GM18870 (cell line): ENCODE data around the gene RANBP10.
"Not testable (repeated sequence)": the region's sequence is repeated elsewhere in the genome, so short reads cannot be mapped to it uniquely, and the experiment has no call there.

Experiments
- ATAC-seq: cut with Tn5 transposase; IDR thresholded peaks from one replicate; pipeline ENCODE4 v1.9.1; 2021; ENCODE audit warnings: moderate library complexity; ENCODE audit not compliant: unreplicated experiment

RANBP10 gene

DNA sequence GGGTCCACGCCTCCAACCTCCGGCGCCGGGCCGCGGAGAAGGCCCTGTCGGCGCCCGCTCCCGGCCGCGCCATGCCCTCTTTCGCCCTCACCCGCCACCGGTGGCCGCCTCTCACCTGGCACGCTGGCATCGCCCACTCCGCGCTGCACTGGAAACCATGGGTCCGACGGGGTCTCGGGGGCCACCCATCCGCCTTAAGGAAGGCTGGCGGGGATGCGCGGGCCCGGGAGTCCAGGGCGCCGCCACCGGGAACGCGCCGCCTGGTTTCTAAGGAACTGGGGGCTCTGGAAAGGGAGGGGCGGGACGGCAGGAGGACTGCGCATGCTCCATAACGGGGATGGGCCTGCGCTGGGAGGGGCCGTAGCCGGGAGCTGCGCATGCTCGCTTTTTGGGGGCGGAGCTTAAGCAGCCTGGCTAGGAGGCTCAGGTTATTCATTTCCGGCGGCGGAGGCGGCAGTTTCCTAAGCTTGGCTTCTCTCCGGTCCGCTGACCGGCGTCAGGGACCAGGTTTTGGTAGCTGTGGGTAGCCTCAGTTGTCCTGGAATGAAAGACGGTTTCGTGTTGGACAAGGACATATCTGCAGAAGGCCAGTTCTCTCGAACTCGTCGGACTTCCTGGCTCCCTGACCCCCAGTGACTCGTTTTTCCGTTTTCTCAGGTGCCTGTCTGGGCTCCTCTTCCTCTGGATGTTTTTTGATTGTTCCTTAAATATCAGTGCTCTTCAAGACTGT, 87.1 kb downstream of the RANBP10 start, which contains the start of gene GFOD2:
Gene GFOD2, minus strand, starts transcription at position 269 of the 730 bp plus-strand sequence. CDS start 33,601 bp downstream, outside the sequence.
- ATAC-seq = peak; percentile 75

DNA sequence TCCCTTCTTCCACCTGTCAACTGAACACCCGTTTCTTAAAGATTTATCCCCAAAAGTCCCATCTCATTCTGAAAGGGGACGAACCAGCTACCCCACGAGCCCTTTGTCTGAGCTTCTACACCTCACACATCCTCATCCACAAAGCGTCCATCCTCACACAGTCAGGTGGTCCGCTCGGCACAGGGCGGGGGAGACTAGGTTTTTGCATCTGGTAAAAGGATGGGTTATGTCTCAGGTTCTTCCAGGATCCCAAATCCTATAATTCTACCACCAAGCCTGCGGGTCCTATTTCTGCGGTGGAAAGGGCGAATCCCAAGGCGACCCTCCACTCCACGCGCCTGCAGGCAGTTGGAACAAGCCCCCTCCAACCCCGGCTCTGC, 87.7 kb downstream of the RANBP10 start:
- no peak for ATAC-seq

DNA sequence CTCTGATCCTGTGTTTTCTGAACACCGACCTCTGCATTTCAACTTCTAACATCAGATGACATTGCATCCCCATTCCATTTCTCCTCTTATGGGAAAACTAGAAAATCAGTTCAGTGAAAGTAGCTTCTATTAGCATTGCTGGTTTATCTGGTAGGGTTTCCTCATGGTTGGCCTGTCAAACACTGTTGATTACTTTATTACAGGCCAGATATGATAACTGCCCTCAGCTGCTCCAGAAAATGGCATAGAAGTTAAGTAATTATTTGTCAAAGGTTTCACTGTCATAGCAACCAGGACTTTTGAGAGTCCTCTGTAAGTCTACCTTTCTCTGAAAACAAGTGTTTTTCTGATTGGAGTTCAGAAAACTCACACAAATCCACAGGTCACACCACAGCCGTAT, 90.3 kb downstream of the RANBP10 start:
- ATAC-seq = no peak

DNA sequence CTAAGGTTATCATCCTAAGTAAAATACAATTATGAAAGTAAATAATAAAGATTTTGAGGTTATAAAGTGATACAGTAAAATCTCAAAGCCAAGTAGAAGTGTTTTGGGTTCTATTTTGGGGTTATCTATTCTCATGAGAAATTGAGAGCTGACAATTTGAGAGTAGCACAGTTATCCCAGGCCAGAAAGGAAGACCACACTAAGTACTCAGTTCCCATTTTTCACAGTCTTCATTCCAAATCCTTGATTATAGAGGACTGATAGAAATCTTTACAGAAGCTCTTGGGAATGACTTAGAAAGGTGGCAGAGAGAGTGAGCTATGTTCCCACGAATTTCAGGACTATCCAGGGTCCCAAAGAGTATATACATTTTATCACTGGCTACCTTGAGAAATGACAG, 91.8 kb downstream of the RANBP10 start:
- no peak for ATAC-seq

DNA sequence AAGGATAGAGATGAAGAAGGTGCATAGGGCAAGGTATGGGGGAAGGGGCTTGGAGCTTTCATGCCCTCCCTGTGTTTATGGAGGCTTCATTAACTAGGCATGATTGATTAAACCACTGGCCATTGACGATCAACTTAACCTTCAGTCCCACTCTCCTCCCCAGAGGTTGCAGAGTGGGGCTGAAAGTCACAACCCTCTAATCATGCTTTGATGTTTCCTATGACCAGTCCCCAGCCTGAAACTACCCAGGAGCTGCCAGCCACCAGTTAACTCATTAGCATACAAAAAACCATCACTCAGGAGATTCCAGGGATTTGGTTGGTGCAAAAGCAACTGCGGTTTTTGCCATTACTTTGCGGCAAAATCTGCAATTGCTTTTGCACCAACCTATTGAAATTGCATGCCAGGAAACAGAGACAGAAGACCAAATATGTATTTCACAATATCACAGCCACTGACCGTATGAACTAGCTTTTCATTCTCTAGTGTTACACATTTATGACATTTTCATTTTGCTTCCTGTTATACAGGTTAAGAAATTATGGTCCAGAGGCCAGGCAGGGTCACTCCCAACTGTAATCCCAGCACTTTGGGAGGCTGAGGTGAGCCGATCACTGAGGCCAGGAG, 92.6 kb downstream of the RANBP10 start:
- ATAC-seq = no peak

DNA sequence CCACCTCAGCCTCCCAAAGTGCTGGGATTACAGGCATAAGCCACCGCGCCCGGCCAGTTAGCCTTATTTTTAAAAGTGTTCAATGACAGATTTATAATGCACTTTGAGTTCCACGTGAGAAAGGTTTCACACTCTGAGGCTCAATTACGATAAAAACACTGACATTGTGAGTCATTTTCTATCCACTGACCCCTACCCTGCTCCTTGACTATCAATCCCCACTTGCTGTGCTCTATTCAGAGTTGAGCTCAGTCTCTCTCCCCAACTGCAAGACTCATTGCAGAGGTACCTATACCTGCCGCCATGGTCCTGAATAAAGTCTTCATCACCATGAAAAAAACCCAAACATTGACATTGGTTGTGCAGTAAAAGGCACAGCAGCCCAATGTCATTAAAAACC, 95.8 kb downstream of the RANBP10 start:
- no peak for ATAC-seq

DNA sequence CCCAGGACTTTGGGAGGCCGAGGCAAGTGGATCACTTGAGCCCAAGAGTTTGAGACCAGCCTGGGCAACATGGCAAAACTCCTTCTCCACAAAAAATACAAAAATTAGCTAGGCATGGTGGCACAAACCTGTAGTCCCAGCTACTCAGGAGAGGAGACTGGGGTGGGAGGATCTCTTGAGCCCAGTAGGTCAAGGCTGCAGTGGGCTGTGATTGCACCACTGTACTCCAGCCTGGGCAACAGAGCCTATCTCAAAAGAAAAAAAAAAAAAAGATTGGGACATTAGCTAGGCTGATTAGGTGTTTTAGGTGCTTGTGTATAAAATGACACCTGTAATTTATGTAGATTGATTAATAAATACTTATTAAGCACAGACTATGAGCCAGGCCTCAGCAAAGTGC, 97.3 kb downstream of the RANBP10 start:
- no peak for ATAC-seq

DNA sequence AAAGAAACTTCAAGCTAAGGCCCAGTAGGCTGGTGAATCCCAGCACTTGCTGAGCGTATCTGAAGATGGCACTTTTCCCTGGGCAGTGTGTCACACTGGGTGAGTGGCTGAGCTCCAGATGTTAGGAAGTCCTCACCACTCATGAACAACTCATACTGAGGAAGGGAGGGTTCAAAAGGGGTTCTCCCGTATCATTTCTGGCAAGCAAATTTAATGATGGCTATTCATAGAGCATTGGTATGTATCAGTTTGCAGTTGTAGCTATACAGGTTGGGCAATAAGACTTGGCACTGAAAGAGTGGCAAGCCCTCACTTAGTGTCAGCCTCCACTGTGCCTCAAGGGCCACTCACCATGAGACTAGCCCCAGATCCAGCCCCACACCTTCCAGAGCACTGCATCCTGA, 98.0 kb downstream of the RANBP10 start:
- no peak for ATAC-seq

DNA sequence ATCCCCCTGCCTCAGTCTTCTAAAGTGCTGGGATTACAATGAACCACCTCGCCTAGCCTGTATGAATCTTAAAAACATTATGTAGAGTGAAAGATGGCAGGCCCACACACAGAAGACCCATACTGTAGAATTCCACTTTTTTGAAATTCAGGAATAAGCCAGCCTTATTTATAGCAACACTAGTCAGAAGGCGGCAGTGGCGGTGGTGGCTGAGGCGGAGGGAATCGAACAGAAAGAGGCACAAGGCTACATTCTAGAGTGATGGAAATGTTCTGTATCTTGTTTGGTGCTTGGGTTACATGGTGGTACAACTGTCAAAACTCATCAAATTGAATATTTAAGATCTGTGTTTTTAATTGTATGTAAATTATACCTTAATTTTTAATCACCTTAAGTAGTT, 98.6 kb downstream of the RANBP10 start:
- no peak for ATAC-seq

DNA sequence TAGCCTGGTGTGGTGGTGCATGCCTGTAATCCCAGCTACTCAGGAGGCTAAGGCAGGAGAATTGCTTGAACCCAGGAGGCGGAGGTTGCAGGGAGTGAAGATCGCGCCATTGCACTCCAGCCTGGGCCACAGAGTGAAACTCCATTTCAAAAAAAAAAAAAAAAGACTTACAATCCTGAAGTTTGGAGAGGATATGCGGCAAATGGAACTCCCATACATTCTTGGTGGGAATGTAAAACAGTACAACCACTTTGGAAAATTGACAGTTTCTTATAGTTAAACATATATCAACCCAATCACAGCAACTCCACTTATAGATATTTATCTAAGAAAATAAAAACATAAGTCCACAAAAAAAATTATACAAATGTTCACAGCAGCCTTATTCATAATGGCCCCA, 99.2 kb downstream of the RANBP10 start:
- no peak for ATAC-seq

DNA sequence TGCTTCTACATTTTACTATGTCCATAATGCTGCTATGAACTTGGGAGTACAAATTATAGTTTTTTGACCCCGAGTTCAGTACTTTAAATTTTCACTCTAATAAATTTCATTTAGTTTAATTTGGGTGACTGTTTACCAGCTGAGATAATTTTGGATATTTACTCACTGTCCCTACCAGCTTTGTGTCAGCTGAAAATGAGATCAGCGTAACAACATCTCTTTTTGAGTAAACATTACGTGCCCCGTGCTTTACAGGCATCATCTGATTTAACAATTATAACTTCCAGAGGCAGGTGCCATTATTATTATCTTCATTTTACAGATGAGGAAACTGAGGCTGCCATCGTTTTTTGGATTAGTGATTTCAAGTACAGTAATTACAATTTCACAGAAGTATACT, 102.2 kb downstream of the RANBP10 start:
- no peak for ATAC-seq

DNA sequence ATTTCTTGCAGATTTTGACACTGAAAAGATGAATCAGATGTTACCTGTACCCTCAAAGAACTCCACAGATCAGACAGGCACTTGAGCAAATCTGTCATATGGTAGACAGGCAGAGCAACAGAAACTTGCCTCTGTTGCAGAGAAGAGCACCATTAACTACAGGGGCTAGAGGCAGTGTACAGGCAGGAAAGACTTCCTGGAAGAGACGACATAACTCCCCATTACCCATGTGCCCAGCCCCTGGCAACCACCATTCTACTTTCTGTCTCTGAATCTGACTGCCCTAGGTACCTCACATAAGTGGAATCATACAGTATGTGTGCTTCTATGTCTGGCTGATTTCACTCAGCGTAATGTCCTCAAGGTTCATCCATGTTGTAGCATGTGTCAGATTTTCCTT, 102.7 kb downstream of the RANBP10 start:
- ATAC-seq = no peak

DNA sequence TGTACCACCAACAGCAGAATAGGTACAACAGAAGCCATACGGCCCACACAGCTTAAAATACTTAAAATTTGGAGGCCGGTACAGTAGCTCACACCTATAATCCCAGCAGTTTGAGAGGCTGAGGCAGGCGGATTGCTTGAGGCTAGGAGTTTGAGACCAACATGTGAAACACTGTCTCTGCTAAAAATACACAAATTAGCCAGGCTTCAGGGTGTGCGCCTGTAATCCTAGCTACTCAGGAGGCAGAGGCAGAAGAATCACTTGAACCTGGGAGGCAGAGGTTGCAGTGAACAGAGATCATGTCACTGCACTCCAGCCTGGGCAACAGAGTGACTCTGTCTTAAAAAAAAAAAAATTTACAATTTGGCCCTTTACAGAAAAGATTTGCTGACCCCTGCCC, 104.2 kb downstream of the RANBP10 start:
- no peak for ATAC-seq

DNA sequence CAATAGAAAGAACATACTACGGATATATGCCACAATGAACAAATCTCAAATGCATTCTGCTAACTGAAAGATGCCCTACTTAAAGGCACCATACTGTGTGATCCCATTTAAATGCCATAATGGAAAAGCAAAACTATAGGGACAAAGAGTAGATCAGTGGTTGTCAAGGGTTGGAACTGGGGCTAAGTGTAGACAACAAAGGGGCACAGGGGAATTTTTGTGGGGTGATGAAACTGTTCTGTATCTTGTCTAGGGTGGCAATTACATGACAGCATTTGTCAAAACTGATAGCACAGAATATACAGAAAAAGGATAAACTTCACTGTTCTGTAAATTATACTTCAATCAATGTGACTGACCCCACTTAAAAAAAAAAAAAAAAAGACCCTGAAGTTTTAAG, 104.9 kb downstream of the RANBP10 start:
- ATAC-seq = no peak

DNA sequence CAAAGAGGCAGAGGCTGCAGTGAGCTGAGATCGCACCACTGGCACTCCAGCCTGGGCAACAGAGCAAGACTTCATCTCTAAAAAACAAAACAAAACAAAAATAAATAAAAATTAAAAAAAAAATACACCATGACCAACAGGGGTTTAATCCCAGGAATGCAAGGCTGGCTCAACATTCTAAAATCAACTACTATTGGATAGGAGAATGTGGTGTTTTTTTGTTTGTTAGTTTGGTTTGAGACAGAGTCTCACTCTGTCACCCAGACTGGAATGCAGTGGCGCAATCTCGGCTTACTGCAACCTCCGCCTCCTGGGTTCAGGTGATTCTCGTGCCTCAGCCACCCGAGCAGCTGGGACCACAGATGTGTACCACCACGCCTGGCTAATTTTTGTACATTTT, 107.1 kb downstream of the RANBP10 start:
- ATAC-seq = no peak

DNA sequence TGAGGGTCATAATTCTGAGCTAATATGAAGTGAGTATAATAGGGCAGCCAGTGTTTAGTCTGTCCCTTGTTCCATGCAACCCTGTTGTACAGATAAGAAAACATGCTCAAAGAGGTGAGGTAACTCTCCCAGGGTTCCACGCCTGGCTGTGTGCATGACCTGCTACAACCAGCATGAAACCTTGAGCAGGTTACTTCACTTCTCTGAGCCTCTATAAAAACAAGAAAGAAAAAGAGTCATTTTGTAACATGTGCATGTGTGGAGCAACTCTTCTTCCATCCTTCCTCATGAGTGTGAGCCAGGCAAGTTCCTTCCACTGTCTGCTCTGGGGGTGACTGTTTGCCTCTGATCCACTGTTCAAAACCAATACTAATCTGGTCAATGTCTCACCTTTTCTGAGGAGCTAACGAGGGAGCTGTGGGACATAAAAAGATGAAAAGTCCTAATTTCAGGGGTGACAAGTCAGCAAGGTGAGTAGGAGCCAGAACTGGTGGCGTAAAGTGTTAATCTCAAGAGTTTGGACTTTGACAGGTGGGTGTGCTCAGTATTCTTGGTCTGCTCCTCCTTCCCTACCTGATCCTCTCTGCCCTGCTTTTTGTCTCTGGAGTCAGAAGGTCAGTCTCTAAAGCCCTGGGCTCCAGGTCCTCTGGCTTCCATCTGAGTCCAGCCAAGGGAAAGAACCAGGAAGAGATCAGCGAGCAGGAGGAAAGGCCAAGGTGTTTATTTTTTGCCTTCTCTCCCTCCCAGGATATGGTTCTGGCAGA, 108.8 kb downstream of the RANBP10 start:
- no peak for ATAC-seq

DNA sequence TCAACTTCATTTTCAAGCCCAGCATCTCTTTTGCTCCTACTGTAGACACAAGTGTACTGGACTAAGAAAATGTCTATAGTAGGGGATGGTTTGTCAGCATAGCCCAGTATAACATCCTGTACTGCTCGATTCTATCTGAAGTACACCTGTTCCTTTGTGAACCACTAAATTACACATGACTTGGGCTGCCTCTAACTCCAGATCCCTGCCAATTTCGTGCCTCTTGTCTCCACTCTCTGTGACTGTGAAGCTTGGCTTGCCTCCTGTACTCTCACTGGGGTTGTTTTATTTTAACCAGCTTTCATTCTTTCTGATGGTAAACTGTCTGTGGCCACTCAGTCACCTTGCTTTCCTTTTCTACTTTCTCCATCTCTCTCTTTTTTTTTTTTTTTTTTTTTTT, 111.7 kb downstream of the RANBP10 start:
- no peak for ATAC-seq

DNA sequence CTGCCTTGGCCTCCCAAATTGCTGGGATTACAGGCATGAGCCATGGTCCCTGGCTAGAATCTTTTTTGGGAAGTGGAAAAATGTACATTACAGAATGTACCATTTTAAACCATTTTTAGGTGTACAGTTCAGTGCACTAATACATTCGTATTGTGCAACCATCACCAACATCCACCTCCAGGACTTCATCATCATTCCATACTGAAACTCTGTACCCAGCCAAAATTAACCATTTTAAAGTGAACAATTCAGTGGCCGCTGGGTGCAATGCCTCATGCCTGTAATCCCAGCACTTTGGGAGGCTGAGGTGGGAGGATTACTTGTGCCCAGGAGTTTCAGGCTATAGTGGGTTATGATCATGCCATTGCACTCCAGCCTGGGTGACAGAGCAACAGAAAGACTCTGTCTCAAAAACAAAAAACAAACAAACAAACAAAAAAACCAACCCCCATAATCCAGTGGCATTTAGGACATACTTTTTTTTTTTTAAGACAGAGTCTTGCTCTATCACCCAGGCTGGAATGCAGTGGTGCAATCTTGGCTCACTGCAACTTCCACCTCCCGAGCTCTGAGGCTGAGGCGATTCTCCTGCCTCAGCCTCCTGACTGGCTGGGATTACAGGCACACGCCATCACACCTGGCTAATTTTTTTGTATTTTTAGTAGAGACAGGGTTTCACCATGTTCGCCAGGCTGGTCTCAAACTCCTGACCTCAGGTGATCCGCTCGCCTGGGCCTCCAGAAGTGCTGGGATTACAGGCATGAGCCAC, 112.7 kb downstream of the RANBP10 start:
- ATAC-seq = not testable (repeated sequence)

DNA sequence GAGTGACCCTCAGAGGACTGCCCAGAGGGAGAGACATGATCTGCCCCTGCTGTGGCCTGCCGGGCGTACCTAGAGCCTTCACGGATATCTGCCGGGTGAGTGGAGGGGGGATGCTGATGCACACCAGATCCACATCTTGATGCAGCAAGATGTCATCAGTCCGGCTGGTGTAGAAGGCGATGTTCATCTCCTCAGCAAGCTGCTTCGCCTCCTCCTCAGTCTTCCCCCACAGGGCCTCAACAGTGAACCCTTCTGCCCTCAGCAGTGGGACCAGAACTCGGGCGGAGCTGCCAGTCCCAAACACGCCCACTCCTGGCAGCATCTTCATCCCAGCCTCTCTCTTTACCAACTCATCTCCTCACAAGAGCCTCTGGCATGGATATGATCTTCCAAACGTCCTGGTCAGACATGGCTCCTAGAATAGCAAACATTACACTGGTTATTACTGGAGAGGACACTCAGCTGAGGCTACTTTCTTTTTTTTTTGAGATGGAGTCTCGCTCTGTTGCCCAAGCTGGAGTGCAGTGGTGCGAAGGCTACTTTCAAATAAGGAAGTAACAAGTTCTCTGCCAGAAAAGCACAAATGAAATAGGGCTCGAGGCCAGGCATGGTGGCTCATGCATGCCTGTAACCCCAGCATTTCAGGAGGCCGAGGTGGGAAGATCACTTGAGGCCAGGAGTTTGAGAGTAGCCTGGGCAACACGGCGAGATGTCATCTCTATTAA, 120.8 kb downstream of the RANBP10 start:
- no peak for ATAC-seq

DNA sequence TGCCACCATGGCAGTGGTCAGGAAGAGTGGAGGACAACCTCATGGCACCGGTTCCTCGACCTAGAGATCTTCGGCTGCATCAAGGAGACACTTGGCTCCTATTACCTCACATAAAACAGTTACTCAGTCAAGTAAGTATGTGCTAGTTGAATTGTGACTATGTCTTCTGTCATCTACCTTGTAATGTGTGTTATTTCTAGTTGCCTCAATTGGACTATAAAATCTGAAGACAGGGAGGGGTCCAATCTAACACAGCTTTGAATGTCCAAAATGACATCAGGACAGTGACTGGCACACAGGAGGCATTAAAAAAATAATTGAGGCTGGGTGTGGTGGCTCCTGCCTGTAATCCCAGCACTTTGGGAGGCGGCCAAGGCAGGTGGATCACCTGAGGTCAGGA, 122.6 kb downstream of the RANBP10 start:
- ATAC-seq = no peak
